ENCODE results near the gene APOBEC3B. TPM values are rescaled to one million over a fixed set of nuclear protein-coding genes. Genes with fewer than 3 reads are reported as not detected.

Gene APOBEC3B
- 2.0 and 2.6 TPM in 2 replicates for total RNA-seq

GRCh38 chr22:38981992-38982927, at the start of gene APOBEC3B:
APOBEC3B (plus strand) TSS chr22:38982347; CDS start chr22:38982454, 107 bp downstream.

GRCh38 chr22:38957046-38957770, 24.9 kb upstream of the APOBEC3B start, which contains the start of gene APOBEC3A:
APOBEC3A (plus strand) TSS chr22:38957609; CDS start chr22:38957692, 83 bp downstream.

GRCh38 chr22:39013942-39014722, 32.0 kb downstream of the APOBEC3B start, which contains the start of gene APOBEC3C:
APOBEC3C (plus strand) TSS chr22:39014257; CDS start chr22:39014363, 106 bp downstream.

DNA sequence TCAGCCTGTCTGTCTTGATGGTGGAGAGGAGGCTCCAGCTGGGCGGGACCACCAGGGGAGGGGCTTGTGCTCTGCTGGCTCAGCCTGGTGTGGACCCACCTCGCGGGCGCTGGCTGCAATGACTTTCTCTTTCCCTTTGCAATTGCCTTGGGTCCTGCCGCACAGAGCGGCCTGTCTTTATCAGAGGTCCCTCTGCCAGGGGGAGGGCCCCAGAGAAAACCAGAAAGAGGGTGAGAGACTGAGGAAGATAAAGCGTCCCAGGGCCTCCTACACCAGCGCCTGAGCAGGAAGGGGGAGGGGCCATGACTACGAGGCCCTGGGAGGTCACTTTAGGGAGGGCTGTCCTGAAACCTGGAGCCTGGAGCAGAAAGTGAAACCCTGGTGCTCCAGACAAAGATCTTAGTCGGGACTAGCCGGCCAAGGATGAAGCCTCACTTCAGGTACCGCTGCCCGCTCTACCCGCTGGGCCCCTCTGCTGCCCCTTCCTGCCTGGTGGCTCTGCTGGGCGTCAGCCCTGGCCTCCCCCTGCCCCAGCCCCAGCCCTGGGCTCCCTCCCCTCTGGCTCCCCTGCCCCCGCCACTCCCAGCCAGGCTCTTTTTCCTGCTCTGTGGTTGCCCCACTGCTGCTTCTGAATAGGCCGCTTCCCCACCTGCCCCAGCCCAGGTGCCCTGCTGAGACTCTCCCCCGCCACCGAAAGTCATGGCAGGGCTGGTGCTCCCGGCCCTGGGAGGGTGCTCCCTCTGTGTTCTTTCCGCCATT, 58.6 kb downstream of the APOBEC3B start, which contains the start of gene APOBEC3F:
Gene APOBEC3F, plus strand, starts transcription at position 327 of the 759 bp plus-strand sequence. Its CDS starts 97 bp downstream, at position 424.

Other genes with a start within 250 kb of the APOBEC3B start
- 72.1 and 72.8 TPM in 2 replicates for gene SUN2, start 226.3 kb upstream of the APOBEC3B start, total RNA-seq
- gene DNAL4, start 188.2 kb upstream of the APOBEC3B start, total RNA-seq = 18.8 and 23.2 TPM in 2 replicates
- gene NPTXR, start 138.3 kb upstream of the APOBEC3B start, total RNA-seq = 0.16 TPM in 1 of 2 replicates, not detected in the other
- 14.4 and 17.0 TPM in 2 replicates for gene CBX6, start 110.1 kb upstream of the APOBEC3B start, total RNA-seq
- gene APOBEC3A, start 24.7 kb upstream of the APOBEC3B start, total RNA-seq = not detected in 2 replicates
- 42.9 and 53.4 TPM in 2 replicates for gene APOBEC3C, start 31.9 kb downstream of the APOBEC3B start, total RNA-seq
- 0.23 TPM in 1 of 2 replicates, not detected in the other for gene APOBEC3D, start 38.8 kb downstream of the APOBEC3B start, total RNA-seq
- gene APOBEC3F, start 58.5 kb downstream of the APOBEC3B start, total RNA-seq = 2.7 and 8.8 TPM in 2 replicates
- 8.4 and 20.9 TPM in 2 replicates for gene APOBEC3G, start 94.9 kb downstream of the APOBEC3B start, total RNA-seq
- gene APOBEC3H, start 114.9 kb downstream of the APOBEC3B start, total RNA-seq = 0.11 TPM in 1 of 2 replicates, not detected in the other
- gene CBX7, start 170.3 kb downstream of the APOBEC3B start, total RNA-seq = 1.1 and 4.2 TPM in 2 replicates

Data from hair follicular keratinocyte (primary cell).